ENCODE measurements around the gene FAM124A. TPM values are rescaled to one million over a fixed set of nuclear protein-coding genes. Genes with fewer than 3 reads are reported as not detected.

Gene FAM124A
- total RNA-seq, 1 experiment from 2014 or later = not detected

DNA sequence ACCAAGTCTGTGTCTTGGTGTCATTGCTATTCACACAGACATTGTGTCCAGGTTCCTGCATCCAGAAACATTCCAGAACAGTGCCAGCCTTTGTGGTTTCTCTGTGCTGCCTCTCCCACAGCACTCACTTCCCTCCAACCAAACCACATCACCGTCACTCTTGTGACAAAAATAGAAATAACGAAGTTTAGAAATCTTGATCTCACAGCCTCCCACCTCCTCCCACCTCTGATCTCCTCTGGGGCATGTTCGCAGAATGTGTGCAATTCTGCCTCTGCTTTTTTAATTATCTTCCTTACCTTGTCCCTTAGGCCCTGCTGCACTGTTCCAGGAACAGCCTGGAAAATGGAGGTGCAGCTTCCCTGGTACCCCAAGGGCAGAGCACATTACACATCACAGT lies 108.6 kb downstream of the FAM124A start:
- BruUV-seq (replicated peaks) = no TSS peak
- Histone ChIP-seq H3K27ac (no peak overlapping the region), H4K20me1 (ENCODE audit: insufficient read depth) (no peaks in the 10 kb centered on the region), H3K4me2 (no peak overlapping the region), H3K36me3 (ENCODE audit: low read depth) (no peaks in the 10 kb centered on the region), H3F3A (ENCODE audit: insufficient read depth, low read depth) (no peaks in the 10 kb centered on the region), H2AFZ (no peak overlapping the region), H3K9me2 (ENCODE audit: insufficient read depth) (no peaks in the 10 kb centered on the region), H3K4me1 (replicated peaks; ENCODE audit: insufficient read depth) (no peaks in the 10 kb centered on the region), H3K27me3 (ENCODE audit: insufficient read depth, low read depth) (peaks cover 3% of the 10 kb centered on the region), H3K9me3 (ENCODE audit: insufficient read depth, low read depth) (no peaks in the 10 kb centered on the region), H3K79me2 (ENCODE audit: low read depth) (no peaks in the 10 kb centered on the region), H3K4me3 (no peak overlapping the region)
- intact Hi-C loops (cut with micrococcal nuclease; ENCODE audit: unreplicated experiment) = no loop called here
- no peak for DNase-seq
- TF ChIP-seq, protein P1, sequence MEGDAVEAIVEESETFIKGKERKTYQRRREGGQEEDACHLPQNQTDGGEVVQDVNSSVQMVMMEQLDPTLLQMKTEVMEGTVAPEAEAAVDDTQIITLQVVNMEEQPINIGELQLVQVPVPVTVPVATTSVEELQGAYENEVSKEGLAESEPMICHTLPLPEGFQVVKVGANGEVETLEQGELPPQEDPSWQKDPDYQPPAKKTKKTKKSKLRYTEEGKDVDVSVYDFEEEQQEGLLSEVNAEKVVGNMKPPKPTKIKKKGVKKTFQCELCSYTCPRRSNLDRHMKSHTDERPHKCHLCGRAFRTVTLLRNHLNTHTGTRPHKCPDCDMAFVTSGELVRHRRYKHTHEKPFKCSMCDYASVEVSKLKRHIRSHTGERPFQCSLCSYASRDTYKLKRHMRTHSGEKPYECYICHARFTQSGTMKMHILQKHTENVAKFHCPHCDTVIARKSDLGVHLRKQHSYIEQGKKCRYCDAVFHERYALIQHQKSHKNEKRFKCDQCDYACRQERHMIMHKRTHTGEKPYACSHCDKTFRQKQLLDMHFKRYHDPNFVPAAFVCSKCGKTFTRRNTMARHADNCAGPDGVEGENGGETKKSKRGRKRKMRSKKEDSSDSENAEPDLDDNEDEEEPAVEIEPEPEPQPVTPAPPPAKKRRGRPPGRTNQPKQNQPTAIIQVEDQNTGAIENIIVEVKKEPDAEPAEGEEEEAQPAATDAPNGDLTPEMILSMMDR (conservative IDR thresholded peaks at IDR 0.05) = no peak
- no peak for TF ChIP-seq EZH2 (IDR thresholded peaks at IDR 0.05; ENCODE audit: low read depth)
- CTCF ChIA-PET = no interaction called here
- POLR2A ChIA-PET (ENCODE audit: unreplicated experiment) = no interaction called here

DNA sequence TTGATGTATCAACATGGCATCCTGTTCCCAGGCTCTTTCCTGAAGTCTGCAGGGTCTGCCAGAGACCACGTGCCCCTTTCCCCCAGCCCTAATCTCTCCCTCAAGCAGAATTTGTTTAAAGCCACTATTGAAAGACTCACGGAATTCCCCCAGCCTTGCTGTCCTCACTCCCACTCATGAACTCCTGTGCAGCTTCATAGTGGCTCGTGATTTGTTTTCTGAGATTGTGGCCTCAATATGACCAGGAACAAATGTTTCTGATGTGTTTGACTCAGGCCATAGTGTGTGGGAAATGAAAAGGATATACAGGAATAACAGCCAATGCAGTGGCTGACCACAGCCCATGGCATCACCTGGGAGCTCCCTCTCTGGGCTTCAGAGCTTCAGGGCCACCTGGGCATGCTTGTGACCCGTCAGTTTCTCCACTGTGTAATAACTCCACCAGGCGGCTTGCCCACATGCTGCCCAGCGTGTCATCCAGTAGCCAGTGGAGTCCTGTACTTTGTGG lies 109.2 kb downstream of the FAM124A start:
- Histone ChIP-seq H3K79me2 (ENCODE audit: low read depth) (no peaks in the 10 kb centered on the region), H3K27ac (no peak overlapping the region), H3K4me1 (replicated peaks; ENCODE audit: insufficient read depth) (no peaks in the 10 kb centered on the region), H3K9me2 (ENCODE audit: insufficient read depth) (no peaks in the 10 kb centered on the region), H3K4me2 (no peak overlapping the region), H3K9me3 (ENCODE audit: insufficient read depth, low read depth) (no peaks in the 10 kb centered on the region), H4K20me1 (ENCODE audit: insufficient read depth) (no peaks in the 10 kb centered on the region), H3K27me3 (ENCODE audit: insufficient read depth, low read depth) (peaks cover 3% of the 10 kb centered on the region), H3K36me3 (ENCODE audit: low read depth) (no peaks in the 10 kb centered on the region), H2AFZ (no peak overlapping the region), H3K4me3 (no peak overlapping the region), H3F3A (ENCODE audit: insufficient read depth, low read depth) (no peaks in the 10 kb centered on the region)
- ChIA-PET CTCF (no interaction called here), POLR2A (ENCODE audit: unreplicated experiment) (no interaction called here)
- intact Hi-C loops (cut with micrococcal nuclease; ENCODE audit: unreplicated experiment) = no loop called here
- no peak for DNase-seq
- no TSS peak for BruUV-seq (replicated peaks)
- TF ChIP-seq, protein P1 (conservative IDR thresholded peaks at IDR 0.05) = no peak
- TF ChIP-seq EZH2 (IDR thresholded peaks at IDR 0.05; ENCODE audit: low read depth) = no peak

DNA sequence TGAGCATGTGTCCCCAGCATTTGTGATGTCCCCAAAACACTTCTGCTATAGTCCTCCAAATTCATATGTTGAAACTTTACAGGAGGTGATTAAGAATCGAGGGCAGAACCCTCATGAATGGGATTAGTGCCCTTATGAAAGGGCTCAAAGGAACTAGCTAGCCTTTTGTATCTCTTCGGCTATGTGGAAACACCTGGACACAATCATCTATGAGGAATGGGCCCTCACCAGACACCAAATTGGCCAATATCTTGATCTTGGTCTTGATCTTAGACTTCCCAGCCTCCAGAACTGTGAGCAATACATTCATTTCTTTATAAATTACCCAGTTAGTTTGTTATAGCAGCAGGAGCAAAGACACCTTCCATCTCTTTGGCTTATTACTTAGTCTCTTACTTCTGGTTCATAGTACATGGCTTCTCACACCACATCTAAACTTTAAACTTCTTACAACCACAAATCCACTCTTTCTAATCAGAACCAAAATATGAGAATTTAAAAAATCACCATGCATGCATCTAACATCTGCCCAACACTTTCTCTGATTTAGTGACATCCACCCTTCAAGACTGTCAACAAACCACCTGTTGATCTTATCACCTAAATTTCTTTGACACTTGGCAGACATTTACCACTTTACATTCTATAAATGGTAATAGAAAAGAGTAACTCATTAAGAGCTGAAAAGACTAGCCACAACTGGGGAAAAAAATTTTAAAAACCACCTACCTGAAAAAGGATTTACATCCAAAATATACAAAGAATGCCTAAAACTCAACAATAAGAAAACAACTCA lies 110.6 kb downstream of the FAM124A start:
- no peaks in the 10 kb centered on the region for H3K36me3 ChIP-seq (ENCODE audit: low read depth)
- no peak overlapping the region for H2AFZ ChIP-seq
- CTCF ChIA-PET = no interaction called here
- H3K4me2 ChIP-seq = no peak overlapping the region
- H3K27me3 ChIP-seq (ENCODE audit: insufficient read depth, low read depth) = peaks cover 3% of the 10 kb centered on the region
- H3K4me3 ChIP-seq = no peak overlapping the region
- no TSS peak for BruUV-seq (replicated peaks)
- no peaks in the 10 kb centered on the region for H4K20me1 ChIP-seq (ENCODE audit: insufficient read depth)
- TF ChIP-seq, protein P1 (conservative IDR thresholded peaks at IDR 0.05) = no peak
- TF ChIP-seq EZH2 (IDR thresholded peaks at IDR 0.05; ENCODE audit: low read depth) = no peak
- H3K27ac ChIP-seq = no peak overlapping the region
- intact Hi-C loops (cut with micrococcal nuclease; ENCODE audit: unreplicated experiment) = no loop called here
- no peaks in the 10 kb centered on the region for H3F3A ChIP-seq (ENCODE audit: insufficient read depth, low read depth)
- POLR2A ChIA-PET (ENCODE audit: unreplicated experiment) = no interaction called here
- H3K79me2 ChIP-seq (ENCODE audit: low read depth) = no peaks in the 10 kb centered on the region
- H3K9me2 ChIP-seq (ENCODE audit: insufficient read depth) = no peaks in the 10 kb centered on the region
- H3K4me1 ChIP-seq (replicated peaks; ENCODE audit: insufficient read depth) = no peaks in the 10 kb centered on the region
- H3K9me3 ChIP-seq (ENCODE audit: insufficient read depth, low read depth) = no peaks in the 10 kb centered on the region
- no peak for DNase-seq

Measured in PC-9 (cell line).